HG02870 (cell line): ENCODE measurements around the gene OR2Y1.
A peak's percentile ranks its signal among the peaks of the same experiment; 100 is the strongest.
"Not testable (repeated sequence)": the region's sequence is repeated elsewhere in the genome, so short reads cannot be mapped to it uniquely, and the experiment has no call there.

Experiments used
- ATAC-seq: cut with Tn5 transposase; IDR thresholded peaks from one replicate; pipeline ENCODE4 v1.9.1; 2021; ENCODE audit warnings: mild to moderate bottlenecking, moderate library complexity; ENCODE audit not compliant: unreplicated experiment

The OR2Y1 gene, protein sequence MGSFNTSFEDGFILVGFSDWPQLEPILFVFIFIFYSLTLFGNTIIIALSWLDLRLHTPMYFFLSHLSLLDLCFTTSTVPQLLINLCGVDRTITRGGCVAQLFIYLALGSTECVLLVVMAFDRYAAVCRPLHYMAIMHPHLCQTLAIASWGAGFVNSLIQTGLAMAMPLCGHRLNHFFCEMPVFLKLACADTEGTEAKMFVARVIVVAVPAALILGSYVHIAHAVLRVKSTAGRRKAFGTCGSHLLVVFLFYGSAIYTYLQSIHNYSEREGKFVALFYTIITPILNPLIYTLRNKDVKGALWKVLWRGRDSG

DNA sequence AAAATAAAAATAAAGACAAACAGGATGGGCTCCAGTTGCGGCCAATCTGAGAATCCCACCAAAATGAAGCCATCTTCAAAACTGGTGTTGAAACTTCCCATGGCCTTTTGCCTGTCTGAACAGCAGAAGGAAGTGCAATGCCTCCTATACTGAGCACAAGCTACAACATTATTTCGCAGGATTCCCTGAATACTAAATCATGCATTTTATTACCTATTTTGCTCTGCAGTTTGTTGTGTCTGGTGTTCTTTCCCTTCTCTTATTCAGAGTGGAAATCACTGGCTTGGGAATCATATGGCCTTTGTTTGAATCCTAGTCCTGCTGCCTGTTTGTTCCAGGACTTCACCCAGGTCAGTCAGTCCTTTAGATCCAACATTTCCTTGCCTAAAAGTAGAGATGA lies at the start of gene OR2Y1:
Gene OR2Y1 (minus strand): TSS at position 101 of the 400 bp plus-strand sequence. CDS start 0 bp downstream, at position 101.
- no peak for ATAC-seq

DNA sequence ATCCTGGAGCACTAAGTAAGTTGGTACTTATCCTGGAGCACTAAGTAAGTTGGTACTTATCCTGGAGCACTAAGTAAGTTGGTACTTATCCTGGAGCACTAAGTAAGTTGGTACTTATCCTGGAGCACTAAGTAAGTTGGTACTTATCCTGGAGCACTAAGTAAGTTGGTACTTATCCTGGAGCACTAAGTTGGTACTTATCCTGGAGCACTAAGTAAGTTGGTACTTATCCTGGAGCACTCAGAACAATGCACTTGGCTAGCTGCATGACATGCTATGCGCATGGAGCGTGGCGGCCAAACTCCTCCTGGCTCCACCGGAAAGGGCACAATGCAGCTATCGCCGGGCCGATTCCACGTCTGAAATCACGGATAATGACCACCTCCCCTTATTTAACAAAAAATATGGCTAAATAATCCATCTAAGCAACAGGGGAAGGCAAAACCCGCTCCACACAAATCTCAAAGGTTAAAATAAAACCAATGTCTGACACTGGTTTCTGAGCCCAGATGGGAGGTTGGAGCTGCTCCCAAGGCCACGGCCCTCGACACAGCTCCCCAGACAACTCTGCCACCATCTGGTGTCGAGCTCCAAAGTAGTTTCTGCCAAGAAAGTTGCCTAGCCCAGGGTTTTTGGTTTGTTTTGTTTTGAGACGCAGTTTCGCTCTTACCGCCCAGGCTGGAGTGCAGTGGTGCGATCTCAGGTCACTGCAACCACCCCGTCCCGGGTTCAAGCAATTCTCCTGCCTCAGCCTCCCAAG lies 49.0 kb upstream of the OR2Y1 start:
- not testable (repeated sequence) for ATAC-seq

DNA sequence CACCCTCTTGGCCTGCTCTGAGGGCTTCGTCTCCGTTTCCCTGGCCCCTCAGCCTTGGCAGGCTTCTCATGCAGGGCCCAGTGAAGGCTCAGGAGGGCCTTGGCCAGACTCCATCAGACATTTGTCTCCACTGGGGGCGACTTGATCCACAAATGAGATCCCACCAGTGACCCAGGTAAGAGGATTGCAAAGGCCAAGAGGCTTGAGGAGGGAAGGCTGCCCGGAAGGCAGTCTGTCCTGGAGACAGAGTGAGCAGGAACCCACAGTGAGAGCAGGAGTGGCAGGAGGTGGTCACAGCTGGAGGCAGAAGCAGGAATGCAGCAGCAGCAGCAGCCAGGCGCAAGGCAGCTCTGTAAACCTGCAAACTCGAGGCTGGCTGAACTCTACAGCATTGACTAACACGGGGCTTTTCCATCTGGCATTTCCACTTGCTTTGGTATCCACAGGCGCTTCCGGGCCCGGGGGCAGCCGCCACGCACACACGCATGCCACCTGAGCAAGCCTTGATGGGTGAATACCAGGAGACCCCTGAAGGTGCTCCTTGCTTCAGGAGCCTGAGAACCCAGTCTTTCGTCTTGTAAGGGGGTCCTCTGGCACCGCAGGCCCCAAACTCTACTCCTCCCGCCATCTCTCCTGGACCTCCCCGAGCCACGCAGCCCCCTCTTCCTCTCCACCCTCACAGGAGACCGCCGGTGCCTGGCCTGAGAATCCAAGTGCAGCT lies 48.0 kb upstream of the OR2Y1 start:
- ATAC-seq: no peak

DNA sequence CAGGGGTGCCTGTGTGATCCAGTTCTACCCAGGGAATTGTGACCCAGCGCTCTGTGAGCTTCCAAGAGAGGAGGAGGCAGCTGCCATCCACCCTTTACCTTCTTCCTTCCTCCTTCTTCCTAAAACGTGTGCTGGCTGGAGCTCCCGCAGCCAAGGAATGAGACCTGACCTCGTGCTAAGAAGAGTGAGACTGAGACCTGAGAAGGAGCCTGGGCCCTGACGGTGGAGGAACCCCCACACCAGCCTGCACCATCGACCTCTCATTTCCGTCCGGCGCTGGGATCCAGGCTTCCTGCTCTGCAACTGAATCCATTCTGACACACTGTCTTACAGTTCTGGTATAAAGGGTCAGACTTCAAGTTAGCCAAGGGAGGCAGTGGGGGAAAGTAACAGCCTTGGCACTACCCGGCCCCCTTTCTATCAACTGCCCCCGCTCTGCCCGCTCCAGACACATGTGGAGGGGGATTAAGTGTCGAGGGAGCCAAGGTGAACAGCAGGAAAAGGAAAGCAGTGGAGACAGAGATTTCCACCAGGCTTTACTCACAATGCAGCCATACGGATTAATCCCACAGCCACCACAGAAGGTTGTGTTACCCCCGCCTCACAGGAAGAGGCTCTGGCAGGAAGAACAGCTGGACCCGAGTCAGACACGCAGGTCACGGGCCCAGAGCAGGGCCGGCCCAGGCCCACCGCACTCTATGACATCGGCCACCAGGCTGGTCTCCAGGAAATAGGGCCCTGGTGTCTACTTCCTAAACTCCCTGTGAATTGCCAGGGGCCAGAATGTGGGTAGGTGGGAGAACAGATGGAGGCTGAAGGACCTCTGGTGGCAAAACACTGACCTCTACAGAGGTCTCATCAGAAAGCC lies 46.9 kb upstream of the OR2Y1 start:
- no peak for ATAC-seq

DNA sequence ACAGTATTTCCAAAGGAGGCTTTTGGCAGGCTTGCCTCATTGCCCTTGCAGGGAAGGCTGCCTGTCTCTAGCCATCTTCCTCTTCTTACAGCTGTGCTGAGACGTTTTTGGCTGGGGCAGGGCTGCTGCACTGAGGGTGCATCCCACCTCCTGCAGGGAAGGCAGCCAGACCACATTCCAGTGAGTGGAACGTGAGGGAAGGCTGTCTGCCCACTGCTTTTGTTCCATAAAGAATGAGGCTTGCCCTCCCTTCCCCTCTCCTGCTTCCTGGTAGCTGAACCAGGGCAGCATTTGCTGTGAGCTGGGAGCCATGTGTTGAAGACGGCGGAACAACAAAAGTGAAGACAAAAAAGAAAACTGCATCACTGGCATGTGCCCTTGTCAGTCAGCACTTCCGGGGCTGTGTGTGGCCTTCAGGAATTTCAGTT lies 46.0 kb upstream of the OR2Y1 start:
- no peak for ATAC-seq

DNA sequence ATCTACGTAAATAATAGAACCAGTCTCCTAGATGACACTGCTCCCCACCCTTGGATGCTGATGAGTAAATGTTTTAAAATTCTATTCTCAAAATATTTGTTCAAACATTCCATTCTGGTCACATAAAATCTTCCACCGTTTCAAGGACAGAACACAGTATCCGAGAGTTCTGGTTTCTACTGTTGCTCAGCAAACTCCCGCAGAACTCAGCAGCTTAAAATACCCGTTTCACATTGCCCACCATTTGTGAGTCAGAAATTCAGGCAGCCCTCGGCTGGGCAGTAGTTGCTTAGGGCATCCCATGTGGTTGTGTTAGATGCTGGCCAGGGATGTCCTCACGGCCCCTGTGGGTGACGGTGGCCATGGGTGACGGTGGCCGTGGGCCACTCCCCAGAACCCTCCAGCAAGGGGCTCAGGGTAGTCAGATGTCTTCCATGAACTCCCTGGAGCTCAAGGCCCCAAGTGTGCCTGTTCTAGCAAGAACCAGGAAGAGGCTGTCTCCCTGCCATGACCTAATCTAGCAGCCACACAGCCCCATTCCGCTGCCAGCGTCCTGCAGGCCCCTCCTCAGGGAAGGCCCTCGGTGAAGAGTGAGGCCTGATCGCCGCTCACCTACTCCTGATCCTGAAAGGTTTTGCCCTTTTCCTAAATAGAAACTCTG lies 45.4 kb upstream of the OR2Y1 start:
- ATAC-seq: no peak

DNA sequence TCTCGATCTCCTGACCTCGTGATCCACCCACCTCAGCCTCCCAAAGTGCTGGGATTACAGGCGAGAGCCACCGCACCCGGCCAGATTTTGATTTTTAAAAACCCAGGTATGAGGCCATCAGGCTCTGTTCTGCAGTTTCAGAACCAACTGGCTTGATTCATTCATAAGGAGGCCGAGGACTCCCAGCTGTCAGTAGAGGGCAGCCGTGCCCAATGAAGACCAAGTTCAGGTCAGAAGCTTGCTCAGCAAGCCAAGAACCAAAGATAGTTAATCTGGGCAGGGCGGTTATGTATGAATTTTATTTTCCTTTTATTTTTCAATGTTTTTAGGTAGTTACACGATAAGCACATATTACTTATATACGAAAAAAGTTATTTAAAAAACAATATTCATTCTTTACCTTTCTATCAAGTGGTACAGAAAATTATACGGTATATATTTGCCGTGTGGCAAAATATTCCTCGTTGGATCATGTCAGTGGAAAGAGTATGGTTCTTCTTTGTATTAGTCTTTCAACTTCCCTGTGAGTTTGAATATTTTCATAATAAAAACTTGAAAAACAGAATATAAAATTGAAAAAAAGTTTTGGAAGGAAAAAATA lies 44.7 kb upstream of the OR2Y1 start:
- peak; percentile 53 for ATAC-seq

DNA sequence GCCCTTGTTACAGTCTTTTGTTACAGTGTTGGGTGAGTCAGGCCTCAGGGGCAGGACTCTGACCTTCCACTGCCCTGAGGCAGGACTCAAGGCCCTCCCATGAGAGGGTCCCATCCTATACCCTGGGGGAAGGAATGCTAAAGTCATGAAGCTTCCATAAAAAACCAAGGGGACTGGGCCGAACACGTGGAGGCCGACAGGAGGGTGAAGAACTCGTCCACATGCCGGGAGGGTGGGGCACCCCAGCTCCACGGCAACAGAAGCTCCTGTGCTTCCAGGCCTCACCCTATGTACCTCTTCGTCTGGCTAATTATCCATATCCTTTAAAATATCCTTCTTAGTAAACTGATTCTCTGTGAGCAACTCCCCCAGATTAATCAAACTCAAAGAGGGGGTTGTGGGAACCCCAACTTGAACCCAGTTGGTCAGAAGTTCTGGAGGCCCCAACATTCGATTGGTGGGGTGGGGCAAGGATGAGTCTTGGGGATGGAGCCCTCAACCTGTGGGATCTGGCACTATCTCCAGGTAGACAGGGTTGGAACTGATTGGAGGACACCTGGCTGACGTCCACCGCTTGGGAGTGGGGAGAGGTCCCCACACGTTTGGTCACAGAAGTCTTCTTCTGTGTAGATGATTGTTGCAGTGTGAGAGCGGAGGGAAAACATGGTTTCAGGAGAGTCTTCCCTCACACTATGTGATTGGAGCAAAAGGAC lies 43.6 kb upstream of the OR2Y1 start:
- no peak for ATAC-seq

DNA sequence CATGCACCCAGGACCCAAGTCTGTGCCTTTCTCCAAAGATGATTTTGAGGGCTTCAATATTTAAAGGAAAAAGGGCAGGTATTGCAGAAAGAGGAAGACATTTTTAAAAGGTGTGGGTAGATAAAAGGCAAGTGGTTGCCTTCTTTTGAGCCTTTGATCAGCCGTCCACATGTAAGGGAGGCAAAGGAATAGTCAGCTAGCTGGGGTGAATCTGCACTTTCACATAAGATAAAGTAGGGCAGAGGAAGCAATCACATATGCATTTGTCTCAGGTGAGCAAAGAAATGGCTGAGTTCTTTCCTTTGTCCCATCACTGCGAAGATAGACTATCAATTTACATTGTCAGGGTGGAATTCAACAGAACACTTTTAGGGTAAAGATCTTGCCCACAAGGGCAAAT lies 42.9 kb upstream of the OR2Y1 start:
- no peak for ATAC-seq

DNA sequence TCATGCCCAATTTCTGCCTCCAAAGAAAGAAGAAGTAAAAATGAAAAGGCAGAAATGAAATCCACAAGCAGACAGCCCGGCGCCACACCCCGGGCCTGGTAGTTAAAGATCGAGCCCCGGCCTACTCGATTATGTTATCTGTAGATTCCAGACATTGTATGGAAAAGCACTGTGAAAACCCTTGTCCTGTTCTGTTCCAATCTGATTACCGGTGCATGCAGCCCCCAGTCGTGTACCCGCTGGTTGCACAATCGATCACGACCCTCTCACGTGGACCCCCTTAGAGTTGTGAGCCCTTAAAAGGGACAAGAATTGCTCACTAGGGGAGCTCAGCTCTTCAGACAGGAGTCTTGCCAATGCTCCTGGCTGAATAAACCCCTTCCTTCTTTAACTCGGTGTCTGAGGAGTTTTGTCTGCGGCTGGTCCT lies 42.1 kb upstream of the OR2Y1 start:
- not testable (repeated sequence) for ATAC-seq

DNA sequence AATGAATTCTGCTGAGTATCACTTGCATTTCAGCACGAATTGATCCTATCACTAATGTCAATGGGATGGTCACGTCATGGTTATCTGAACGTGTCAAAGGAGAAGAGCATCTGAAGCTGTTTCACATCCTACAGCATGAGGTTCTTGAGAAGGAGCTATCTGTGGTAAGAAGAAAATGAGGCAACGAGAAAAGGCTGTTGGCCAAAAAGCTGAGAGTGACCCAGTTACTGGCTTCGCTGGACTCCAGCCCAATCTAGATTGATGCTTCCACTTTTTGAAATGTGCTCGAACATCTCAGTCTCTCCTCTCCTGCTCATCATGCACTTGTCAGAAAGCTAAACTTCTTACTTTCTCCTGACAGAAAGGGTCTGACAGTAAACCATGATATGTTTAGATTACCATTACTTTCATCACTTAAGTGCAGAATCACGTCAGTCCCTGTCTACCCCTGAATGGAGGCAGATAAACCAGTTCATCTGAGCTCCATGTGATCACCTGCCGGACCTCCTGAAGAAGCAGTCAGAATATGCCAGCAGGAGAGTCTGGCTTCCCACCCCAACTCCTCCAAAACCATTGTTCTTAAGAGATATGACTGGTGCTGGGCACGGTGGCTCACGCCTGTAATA lies 40.2 kb upstream of the OR2Y1 start:
- no peak for ATAC-seq

DNA sequence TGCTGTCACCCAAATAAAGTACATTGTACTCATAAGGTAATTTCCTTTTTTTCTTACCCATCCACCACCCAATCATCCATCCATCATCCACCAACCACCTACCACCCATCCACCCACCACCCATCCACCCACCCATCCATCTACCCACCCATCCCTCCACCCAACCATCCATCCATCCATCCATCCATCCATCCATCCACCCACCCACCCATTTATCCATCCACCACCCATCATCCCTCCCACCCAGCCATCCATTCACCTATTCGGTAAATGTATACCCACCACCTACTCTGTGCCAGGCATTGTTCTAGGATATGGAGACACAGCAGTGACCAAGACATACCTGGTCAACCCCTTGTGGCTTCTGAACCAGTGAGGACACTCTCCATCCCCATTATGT lies 37.6 kb upstream of the OR2Y1 start:
- no peak for ATAC-seq

DNA sequence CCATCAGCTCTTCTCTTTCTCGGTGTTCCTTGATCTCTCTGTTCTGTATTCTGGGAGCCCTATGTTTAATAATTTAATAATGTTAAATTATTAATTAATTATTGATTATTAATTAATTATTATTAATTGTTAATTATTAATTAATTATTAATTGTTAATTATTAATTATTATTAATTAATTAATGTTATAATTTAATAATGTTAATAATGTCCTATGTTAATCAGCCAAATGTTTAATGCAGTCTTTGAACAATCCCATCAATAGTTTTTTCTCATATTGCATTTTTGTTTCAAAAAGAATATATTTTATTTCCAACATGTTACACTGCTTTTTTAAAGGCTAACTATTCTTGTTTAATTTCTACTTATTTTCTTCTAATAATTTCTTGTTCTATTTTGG lies 36.5 kb upstream of the OR2Y1 start:
- no peak for ATAC-seq

DNA sequence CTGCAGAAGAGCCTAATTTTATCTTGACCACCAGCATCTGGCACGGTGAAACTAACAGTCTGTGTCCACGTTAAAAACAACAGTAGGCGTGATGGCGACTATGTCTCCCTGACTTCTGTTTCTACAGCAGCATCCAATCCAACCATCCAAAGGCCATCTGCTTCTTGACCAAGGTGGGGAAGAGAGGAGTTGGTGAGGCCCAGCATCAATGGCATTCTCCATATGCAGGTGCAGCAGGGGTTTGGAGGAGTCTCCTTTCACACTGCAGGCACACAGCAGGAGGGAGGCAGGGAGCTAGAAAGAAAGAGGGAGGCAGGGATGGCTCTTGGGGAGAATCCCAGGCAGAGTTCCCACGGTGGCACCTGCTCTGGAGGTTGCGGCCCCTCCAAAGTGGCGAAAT lies 35.8 kb upstream of the OR2Y1 start:
- no peak for ATAC-seq

DNA sequence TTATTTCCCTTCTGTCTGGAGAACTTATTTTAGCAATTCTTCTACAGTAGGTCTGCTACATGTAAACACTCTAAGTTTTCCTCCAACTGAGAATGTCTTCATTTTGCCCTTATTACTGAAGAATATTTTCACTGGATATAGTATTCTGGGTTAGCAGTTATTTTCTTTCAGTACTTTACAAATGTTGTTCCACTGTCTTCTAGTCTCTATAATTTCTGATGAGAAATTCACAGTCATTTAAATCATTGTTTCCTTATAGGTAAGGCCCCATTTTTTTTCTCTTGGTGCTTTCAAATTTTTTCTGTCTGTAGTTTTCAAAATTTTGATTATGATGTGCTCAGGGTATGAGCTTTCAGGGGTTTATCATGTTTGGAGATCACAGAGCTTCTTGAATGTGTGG lies 32.0 kb upstream of the OR2Y1 start:
- no peak for ATAC-seq

DNA sequence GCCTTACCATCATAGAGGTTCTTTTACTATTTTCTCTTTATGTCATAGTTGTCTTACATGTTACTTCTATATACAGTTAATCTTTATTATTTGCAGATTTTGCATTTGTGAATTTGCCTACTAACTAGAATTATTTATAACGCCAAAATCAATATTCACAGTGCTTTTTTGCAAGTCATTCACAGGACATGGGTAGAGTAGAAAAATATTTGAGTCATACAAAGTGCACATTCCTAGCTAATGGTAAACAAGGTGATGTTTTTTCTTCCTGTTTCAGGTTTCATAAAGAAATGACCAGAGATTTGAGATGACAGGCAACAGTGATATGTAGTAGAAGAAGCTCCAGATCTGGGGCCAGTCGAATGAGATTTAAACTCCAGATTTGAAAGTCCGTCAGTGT lies 30.0 kb upstream of the OR2Y1 start:
- ATAC-seq: no peak

DNA sequence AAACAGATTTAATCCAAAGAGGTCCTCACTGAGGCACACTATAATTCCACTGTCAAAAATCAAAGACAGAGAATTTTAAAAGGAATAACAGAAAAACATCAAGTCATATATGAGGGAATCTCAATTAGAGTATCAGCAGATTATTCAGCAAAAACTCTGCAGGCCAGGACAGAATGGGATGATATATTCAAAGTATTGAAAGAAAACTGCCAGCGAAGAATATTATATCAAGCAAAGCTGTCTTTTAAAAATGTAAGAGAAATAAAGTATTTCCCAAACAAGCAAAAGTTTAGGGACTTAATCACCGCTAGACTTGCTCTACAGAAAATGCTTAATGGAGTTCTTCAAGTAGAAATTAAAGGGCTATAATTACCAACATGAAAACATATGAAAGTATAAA lies 15.7 kb upstream of the OR2Y1 start:
- no peak for ATAC-seq

DNA sequence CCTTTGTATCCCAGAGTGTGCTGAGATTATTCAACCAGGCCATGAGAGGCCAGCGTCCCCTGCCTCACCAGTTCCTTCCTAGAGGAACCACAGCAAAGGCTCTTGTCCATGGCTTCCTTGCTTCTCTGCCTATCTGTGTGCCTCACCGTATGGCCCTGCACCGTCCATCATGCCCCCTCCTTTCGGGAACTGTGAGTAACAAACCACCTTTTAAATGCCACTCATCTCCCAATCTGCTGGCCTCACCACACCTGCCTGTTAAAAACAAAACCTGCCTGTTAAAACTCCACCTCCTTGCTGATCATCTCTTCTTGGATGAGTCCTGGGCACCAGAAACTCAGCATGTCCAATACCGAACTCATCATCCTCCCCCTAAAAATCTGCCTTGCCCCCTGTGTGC lies 4.4 kb upstream of the OR2Y1 start:
- no peak for ATAC-seq

DNA sequence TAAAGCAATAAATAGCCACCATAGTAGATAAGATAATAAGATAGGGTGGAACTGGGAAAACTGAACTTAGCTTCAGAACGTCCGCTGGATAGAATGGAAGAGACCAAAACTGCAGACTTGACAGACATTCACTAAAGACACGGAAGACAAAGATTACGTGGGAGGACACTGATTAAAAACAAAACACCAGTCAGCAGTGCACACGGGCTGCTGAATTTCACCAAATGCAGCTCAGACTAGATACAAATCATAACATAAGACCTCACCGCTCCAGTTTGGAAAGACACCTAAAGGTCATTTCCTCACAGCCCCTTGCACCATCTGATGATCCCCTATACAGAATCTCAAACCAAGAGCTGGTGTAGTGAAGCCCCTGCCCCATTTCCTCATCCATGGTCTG lies 2.9 kb upstream of the OR2Y1 start:
- ATAC-seq: no peak
